ENCODE measurements around the gene TTLL8. TPM values are rescaled to one million over a fixed set of nuclear protein-coding genes. Genes with fewer than 3 reads are reported as not detected.

TTLL8 gene
- total RNA-seq, 1 donor from 2014 or later, result not detected

- DNase-seq (no peak), ATAC-seq (no peak)
- intact Hi-C loops (cut with micrococcal nuclease), result no loop called here
Measured at GRCh38 chr22:50011447-50012210, 46.5 kb downstream of the TTLL8 start.

GRCh38 chr22:50010676-50011446, 47.2 kb downstream of the TTLL8 start:
- intact Hi-C loops (cut with micrococcal nuclease), result no loop called here
- DNase-seq (no peak), ATAC-seq (no peak)

GRCh38 chr22:50009765-50010675, 48.1 kb downstream of the TTLL8 start:
- no peak for ATAC-seq
- no peak for DNase-seq
- intact Hi-C loops (cut with micrococcal nuclease), result no loop called here

- intact Hi-C loops (cut with micrococcal nuclease), result no loop called here
- ATAC-seq (no peak), DNase-seq (no peak)
Measured at GRCh38 chr22:50009251-50009650, 48.8 kb downstream of the TTLL8 start.

GRCh38 chr22:50008151-50009040, 49.7 kb downstream of the TTLL8 start:
- no peak for DNase-seq
- ATAC-seq, result no peak
- intact Hi-C loops (cut with micrococcal nuclease), result no loop called here

DNA sequence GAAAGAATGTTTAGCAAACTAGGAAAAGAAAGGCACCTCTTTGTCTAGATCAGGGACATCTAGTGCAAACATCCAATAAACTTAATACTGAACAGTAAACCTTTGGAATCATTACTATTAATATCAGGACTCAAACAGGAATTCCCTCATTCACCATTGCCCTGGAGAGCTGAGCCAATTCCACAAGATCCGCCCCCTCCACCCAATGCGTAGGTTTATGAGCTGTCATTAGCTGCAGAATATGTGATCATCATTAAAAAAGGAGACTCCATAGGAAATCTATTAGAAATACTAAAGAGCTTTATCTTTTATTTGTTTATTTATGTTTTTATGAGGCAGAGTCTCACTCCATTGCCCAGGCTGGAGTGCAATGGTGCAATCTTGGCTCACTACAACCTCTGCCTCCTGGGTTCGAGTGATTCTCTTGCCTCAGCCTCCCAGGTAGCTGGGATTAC, 51.0 kb downstream of the TTLL8 start:
- DNase-seq (no peak), ATAC-seq (no peak)
- intact Hi-C loops (cut with micrococcal nuclease), result no loop called here

DNA sequence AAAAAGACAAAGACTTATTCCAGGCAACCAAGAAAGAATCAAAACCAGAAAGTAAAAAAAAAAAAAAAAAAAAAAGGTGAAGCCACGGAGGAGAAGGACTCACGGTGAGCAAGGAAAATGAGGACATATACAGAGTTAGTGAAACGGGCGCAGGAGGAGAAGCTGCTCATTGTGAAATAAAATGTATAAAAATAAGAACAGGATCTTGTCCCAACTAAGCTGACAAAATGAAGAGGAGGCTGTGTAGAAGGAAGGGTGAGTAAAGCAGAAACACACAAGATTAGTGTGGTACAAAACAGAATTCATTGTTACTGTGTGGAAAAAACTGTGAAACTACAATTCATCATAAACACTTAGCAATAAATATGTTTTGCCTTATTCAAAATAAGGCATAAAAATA, 53.2 kb downstream of the TTLL8 start:
- no peak for ATAC-seq
- intact Hi-C loops (cut with micrococcal nuclease), result no loop called here
- no peak for DNase-seq

- intact Hi-C loops (cut with micrococcal nuclease), result no loop called here
- ATAC-seq, result no peak
- DNase-seq, result no peak
Measured at GRCh38 chr22:50002791-50003190, 55.3 kb downstream of the TTLL8 start.

DNA sequence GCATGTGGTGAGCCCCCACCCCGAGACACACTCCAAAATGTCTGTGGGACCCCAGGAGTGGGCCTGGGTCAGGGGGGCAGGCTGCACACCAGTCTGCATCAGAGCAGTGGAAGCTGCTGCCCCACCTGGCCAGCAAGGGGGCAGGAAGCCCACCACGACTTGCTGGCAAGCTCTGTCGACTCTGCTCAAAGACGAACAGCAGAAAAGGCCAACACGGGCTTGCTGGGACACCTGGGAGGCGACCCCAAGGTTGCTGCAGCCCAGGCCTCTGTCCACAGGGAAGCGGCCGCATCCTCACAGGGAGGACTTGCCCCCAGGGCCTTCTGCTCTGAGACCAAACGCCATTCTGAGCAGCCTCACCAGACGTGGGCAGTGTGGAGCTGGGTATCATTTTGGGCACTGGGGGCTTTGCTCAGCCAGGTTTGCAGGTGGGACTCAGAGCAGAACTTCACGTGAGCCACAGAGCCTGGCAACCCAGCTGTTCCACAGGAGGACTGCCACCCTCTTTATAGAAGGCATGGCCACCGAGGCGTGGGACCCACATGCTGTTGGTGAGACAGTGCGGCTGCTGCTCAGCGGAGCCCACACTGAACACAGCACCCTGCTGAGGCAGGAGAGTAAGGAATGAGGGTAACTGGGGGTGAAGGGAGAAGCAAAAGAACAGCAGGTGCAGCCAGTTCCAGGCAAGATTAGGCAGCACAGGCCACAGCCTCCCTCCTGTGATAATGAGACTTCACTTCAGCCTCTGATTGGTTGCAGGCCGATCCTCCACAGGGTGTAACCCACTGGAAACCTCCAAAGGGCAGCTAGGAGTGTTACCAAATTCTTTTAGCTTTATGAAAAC, 56.5 kb downstream of the TTLL8 start:
- DNase-seq (no peak), ATAC-seq (no peak)
- intact Hi-C loops (cut with micrococcal nuclease), result no loop called here

DNA sequence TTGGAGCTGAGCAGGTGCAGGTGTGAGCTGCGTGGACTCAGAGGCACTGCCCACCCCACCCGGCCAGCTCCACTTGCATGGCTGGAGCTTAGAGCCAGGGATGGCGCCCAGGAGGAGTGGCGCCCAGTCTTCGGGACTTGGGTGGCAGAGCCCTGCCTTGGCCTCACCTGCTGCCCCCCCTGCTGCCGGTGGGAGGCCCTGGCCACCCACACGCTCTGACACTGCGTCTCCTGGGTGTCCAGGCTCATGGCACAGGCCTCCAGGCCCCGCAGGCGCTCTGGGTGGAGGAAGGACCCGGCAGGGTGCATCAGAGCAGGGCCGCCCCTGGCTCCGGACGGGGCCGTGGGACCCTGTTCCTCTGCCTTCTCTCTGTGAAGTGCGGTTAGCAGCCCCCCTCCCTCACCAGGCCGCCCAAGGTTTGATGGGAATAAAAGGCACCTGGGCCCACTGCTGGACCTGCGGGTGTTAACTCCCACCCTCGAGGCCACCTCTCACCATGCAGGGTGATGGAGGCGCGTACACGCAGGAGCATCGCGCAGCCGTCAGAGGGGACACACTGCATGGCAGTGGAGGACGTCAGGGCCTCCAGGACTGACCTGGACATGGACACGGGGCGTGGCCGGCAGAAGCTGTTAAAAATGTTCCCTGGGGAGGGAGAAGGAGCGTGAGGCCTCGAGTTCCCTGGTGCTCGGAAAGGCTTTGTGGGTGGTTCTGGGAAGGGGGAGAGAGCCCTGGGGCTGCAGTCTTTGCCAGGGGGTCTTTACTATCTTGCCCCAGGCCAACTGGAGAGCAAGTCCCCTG, 57.3 kb downstream of the TTLL8 start:
- DNase-seq (no peak), ATAC-seq (no peak)
- intact Hi-C loops (cut with micrococcal nuclease), result no loop called here

DNA sequence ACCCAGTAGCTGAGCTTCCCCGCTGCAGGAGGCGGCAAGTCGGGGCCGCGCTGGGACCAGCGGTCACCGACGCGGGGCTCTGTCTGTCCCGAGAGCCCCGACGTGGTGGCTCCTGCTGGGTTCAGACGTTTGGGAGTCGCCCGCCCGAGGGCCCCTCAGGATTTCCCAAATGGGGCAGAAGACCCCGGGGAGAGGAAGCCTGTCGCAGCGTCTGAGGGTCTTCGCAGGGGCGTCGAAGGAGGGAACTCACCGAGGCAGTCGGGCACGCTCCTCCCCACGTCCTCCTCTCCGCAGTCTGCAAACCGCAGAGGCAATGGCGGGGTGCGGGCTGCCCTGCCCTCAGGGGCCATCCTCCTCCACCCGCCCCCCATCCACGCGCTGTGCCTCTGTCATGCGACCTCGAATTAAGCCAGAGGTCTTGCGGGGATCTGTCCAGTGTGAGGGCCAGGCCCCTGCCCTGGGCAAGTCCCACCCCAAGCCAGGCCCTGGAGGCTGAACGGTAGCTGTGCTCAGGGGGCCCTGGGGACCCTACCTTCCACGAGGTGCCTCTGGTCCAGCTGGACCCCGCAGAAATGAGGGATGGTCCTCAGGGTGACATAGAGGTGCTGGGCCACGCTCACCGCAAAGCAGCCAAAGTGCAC, 58.0 kb downstream of the TTLL8 start:
- DNase-seq, result no peak
- intact Hi-C loops (cut with micrococcal nuclease), result no loop called here
- ATAC-seq, result no peak

DNA sequence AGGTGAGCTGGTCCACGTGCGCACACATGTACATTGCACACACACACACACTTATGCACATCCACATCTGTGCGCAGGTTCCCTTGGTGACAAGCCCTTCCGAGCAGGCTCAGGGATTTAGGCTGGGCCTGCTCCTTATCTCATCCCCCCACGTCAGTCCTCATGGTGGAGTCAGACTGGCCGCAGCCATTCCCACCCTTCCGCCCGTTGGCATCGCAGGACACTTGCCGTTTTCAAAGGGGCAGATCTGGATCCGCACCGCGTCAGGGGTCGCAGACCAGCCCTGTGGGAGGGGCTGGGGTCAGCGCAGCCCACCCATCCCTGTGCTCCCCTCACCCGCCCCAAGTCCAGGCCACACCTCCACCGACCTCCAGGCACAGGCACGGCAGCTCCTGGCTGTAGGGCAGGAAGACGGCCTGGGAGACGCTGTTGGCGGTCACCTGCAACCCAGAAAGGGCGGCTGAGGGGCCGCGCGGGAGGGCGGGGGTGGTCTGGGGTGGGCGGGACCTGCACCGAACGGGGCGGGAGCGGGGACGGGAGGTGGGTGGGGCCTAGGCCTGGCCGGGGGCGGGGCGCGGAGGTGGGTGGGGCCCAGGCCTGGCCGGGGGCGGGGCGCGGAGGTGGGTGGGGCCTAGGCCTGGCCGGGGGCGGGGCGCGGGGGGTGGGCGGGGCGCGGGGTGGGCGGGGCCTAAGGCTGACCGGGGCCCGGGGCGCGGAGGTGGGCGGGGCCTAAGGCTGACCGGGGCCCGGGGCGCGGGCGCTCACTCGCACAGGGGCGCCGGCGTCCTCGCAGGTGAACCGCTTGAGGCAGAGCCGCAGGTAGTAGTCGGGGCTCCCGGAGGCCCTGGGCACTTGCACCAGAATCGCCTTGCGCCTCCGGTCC, 58.8 kb downstream of the TTLL8 start:
- peak; percentile 37 for DNase-seq
- intact Hi-C loops (cut with micrococcal nuclease), result no loop called here
- ATAC-seq, result peak; percentile 44

DNA sequence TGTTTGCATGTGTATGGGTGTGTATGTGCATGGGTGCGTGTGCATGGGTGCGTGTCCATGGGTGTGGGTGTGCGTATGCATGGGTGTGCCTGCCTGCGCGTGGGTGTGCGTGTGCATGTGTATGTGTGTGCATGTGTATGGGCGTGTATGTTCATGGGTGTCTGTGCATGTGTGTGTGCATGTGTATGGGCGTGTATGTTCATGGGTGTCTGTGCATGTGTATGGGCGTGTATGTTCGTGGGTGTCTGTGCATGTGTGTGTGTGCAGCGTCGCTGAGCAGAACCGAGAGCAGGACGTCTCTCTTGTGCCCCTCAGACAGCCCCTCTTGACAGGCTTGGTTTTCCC, 59.4 kb downstream of the TTLL8 start:
- DNase-seq (no peak), ATAC-seq (no peak)
- intact Hi-C loops (cut with micrococcal nuclease), result no loop called here

DNA sequence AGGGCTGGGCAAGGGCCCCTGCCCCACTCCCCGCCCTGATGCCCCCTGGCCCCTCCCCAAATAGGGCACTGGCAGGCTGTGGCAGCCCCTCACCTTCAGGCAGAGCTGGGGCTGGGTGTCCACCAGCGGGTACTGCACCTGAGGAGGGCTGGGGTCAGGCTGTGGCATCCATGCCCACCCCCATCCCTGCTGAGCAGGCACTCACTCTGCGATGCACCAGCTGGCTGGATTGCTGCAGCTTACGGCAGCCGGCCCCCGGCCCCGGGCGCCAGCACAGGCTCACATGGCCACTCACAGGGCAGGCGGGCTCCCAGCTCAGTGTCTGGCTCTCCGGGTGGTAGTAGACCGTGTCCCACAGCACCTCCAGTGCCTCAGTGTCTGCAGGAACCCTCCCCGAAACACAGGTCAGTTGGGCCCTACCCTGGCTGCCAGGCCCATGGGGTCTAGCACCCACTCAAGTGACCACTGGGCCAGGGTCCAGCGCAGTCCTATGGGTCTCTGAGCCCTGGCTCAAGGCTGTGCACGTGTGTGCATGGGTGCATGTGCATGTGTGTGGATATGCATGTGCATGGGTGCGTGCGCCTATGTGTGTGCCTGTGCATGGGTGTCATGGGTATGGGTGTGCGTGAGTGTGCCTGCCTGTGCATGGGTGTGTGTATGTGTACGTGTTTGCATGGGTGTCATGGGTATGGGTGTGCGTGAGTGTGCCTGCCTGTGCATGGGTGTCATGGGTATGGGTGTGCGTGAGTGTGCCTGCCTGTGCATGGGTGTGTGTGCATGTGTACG, 60.0 kb downstream of the TTLL8 start:
- ATAC-seq, result no peak
- no peak for DNase-seq
- intact Hi-C loops (cut with micrococcal nuclease), result no loop called here

GRCh38 chr22:49997251-49997599, 60.9 kb downstream of the TTLL8 start:
- intact Hi-C loops (cut with micrococcal nuclease), result no loop called here
- DNase-seq (no peak), ATAC-seq (no peak)
